ENCODE results near the gene GMCL1.

DNA sequence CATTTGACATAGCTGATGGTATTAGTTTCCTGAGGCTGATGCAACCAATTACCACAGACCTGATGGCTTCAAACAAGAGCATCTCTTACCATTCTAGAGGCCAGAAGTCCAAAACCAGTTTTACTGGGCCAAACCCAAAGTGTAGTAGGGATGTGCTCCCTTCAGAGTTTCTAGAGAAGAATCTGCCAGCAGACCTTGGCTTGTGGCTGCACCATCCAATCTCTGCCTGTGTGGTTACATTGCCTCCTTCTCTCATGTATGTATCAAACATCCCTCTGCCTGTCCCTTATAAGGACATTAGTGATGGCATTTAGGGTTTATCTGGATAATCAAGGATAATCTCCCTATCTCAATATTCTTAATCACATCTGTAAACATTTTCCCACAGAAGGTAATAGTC lies 59.8 kb downstream of the GMCL1 start:
- TF ChIP-seq, protein P1, sequence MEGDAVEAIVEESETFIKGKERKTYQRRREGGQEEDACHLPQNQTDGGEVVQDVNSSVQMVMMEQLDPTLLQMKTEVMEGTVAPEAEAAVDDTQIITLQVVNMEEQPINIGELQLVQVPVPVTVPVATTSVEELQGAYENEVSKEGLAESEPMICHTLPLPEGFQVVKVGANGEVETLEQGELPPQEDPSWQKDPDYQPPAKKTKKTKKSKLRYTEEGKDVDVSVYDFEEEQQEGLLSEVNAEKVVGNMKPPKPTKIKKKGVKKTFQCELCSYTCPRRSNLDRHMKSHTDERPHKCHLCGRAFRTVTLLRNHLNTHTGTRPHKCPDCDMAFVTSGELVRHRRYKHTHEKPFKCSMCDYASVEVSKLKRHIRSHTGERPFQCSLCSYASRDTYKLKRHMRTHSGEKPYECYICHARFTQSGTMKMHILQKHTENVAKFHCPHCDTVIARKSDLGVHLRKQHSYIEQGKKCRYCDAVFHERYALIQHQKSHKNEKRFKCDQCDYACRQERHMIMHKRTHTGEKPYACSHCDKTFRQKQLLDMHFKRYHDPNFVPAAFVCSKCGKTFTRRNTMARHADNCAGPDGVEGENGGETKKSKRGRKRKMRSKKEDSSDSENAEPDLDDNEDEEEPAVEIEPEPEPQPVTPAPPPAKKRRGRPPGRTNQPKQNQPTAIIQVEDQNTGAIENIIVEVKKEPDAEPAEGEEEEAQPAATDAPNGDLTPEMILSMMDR (IDR thresholded peaks at IDR 0.05; ENCODE audit: insufficient read depth, low read depth, low read length): no peak
- TF ChIP-seq EZH2 (IDR thresholded peaks at IDR 0.05; ENCODE audit: insufficient read depth, low read length): no peak

Measured in astrocyte (in vitro differentiated cells and primary cell).